AG04450 (cell line): ENCODE measurements around the gene DRG1. TPM values are rescaled to one million over a fixed set of nuclear protein-coding genes. Genes with fewer than 3 reads are reported as not detected.
"Not testable (repeated sequence)": the region's sequence is repeated elsewhere in the genome, so short reads cannot be mapped to it uniquely, and the experiment has no call there.

Experiments used
- CTCF ChIA-PET: fragments of 300-600, 350-600 bp; formaldehyde crosslinking; extraction: SDS; loops from one replicate; lab custom pipeline; 2022; ENCODE audit warnings: antibody characterized with exemption, inconsistent platforms; lab: Charles Lee
- POLR2A ChIA-PET: fragments of 350-600 bp; formaldehyde crosslinking; extraction: SDS; loops from one replicate; lab custom pipeline; 2021; ENCODE audit warnings: antibody characterized with exemption, inconsistent platforms; lab: Yijun Ruan, JAX
- DNase-seq: peaks from one replicate; pipeline ENCODE4 v3.0.0-alpha.2; 2011; ENCODE audit warnings: low read depth, low spot score
- H3K27ac ChIP-seq: one replicate; pipeline ENCODE4 v1.5.1; 2012; ENCODE audit warnings: low read depth, low read length, control low read depth
- H3K27me3 ChIP-seq: one replicate; pipeline ENCODE4 v1.6.0; 2012; ENCODE audit warnings: low read length; ENCODE audit not compliant: control insufficient read depth, insufficient read depth
- H3K4me3 ChIP-seq: 2 replicates; pipeline ENCODE4 v1.5.1; 2011; ENCODE audit warnings: mild to moderate bottlenecking, low read depth, low read length, control low read depth
- H3K9me3 ChIP-seq: 2 replicates; pipeline ENCODE4 v1.5.1; 2012; ENCODE audit warnings: low read length; ENCODE audit not compliant: control insufficient read depth, insufficient read depth
- polyA plus RNA-seq: library from polyadenylated mRNA; depleted of rRNA; stranded (reverse); fragments of >200 nt; gene quantifications from 2 replicates; pipeline ENCODE4 v1.2.3, GENCODE V29; 2011
- TF ChIP-seq, protein P1 (sequence below): IDR thresholded peaks from 2 replicates; pipeline ENCODE4 v1.5.1; 2011; ENCODE audit warnings: low read depth, low read length, control low read depth, inconsistent platforms

DRG1 gene
- polyA plus RNA-seq, 1 experiment, result 108 TPM

DNA sequence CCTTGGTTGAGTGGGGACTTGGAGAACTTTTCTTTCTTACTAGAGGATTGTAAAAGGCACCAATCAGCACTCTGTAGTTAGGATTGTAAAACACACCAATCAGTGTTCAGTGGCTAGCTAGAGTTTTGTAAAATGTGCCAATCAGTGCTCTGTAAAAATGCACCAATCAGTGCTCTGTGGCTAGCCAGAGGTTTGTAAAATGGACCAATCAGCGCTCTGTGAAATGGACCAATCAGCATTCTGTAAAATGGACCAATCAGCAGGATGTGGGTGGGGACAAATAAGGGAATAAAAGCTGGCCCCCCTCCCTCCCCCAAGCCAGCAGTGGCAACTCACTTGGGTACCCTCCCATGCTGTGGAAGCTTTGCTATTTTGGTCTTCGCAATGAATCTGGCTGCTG is 5.5 kb upstream of the DRG1 start:
- H3K9me3 ChIP-seq, result no peaks in the 10 kb centered on the region; the same call in 1 of the 2 replicates
- no peak overlapping the region for H3K4me3 ChIP-seq
- CTCF ChIA-PET, result interaction anchor here (0.6 kb wide), 1 partner anchor 474 kb away, joined by 3 read pairs; no protein-coding TSS in a partner anchor
- H3K27ac ChIP-seq, result no peak overlapping the region
- POLR2A ChIA-PET, result no interaction called here
- TF ChIP-seq, protein P1, sequence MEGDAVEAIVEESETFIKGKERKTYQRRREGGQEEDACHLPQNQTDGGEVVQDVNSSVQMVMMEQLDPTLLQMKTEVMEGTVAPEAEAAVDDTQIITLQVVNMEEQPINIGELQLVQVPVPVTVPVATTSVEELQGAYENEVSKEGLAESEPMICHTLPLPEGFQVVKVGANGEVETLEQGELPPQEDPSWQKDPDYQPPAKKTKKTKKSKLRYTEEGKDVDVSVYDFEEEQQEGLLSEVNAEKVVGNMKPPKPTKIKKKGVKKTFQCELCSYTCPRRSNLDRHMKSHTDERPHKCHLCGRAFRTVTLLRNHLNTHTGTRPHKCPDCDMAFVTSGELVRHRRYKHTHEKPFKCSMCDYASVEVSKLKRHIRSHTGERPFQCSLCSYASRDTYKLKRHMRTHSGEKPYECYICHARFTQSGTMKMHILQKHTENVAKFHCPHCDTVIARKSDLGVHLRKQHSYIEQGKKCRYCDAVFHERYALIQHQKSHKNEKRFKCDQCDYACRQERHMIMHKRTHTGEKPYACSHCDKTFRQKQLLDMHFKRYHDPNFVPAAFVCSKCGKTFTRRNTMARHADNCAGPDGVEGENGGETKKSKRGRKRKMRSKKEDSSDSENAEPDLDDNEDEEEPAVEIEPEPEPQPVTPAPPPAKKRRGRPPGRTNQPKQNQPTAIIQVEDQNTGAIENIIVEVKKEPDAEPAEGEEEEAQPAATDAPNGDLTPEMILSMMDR, result no peak
- no peaks in the 10 kb centered on the region for H3K27me3 ChIP-seq
- DNase-seq, result no peak

DNA sequence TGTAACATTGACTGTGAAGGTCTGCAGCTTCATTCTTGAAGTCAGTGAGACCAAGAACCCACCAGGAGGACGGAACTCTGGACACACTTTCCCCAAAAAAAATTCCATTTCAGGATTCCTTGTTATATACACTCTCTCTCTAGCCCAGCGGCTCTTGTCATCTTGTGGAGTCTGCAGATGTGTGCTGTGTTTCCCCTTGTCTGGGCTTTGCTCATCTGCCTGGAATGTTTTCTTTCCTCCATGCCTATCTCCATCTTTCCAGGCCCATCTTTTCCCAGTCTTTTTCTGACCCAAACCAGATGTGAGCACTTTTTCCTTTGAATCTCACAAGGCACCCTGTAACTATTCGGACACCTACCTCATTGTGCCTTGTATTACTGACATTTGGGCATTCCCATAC is 5.1 kb upstream of the DRG1 start:
- Histone ChIP-seq H3K27me3 (no peaks in the 10 kb centered on the region), H3K27ac (no peak overlapping the region), H3K4me3 (no peak overlapping the region), H3K9me3 (no peaks in the 10 kb centered on the region; the same call in 1 of the 2 replicates)
- POLR2A ChIA-PET, result no interaction called here
- CTCF ChIA-PET, result no interaction called here
- TF ChIP-seq, protein P1, result no peak
- no peak for DNase-seq

DNA sequence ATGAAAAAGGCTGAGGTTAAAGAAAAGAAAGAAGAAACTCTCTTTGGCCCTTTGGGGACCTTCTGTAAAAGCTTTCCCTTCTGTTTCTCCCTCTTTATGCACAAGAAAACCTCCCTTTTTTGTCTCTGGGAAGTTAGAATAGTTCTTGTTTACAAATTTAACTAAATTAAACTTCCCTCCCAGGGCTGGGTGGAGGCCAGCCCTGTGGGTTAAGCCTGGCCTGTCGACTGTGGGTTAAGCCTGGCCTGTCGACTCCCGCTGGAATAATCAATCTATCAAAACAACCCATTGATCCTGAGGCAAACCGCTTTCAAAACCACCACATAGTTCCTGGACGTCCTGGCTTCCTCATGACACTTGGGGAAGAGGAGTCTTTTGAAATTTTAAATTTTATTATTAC is 1.2 kb upstream of the DRG1 start:
- ChIA-PET POLR2A (interaction anchor here (0.6 kb wide), 1 partner anchor 152 kb away, joined by 3 read pairs; no protein-coding TSS in a partner anchor), CTCF (interaction anchor here (1.1 kb wide), 1 partner anchor 85 kb away, joined by 3 read pairs; no protein-coding TSS in a partner anchor)
- Histone ChIP-seq H3K9me3 (no peaks in the 10 kb centered on the region; the same call in 1 of the 2 replicates), H3K27me3 (no peaks in the 10 kb centered on the region), H3K4me3 (no peak overlapping the region), H3K27ac (no peak overlapping the region)
- DNase-seq, result no peak
- TF ChIP-seq, protein P1, result no peak

DNA sequence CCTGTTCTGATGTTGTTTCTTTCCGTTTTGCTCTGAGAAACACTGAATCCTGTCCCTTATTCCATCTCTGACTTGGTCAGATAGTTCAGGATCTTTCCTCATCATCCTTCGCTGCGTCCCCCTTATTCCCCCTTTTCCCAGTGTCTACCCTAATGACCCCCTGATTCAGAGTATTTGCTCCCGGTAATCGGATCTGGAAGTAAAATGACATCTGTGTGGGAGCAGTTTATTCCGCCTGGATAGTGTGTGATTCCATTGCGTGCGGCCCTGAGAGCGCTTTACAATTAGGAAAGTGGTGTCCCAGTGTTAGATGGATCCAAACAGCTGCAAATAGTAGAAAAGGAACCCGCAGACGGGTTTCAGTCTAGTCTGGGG is 606 bp downstream of the DRG1 start:
- Histone ChIP-seq H3K27me3 (no peaks in the 10 kb centered on the region), H3K27ac (peak overlapping the region; percentile 68), H3K4me3 (peak overlapping the region; percentile 97), H3K9me3 (no peaks in the 10 kb centered on the region)
- CTCF ChIA-PET, result no interaction called here
- POLR2A ChIA-PET, result interaction anchor here (0.5 kb wide), 1 partner anchor 17 kb away, joined by 4 read pairs; no protein-coding TSS in a partner anchor
- no peak for DNase-seq
- TF ChIP-seq, protein P1, result no peak

DNA sequence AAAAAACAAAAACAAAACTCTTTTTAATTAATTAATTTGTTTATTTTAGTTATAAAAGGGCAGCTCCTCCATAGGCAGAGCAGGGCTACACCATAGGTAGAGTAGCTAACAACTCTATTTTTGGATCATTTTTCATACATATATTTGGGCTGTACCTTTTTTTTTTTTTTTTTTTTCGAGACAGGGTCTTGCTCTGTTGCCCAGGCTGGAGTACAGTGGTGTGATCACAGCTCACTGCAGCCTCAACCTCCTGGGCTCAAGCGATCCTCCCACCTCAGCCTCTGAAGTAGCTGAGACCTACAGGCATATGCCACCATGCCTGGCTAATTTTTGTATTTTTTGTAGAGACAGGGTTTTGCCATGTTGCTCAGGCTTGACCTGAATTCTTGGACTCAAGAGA is 2.9 kb downstream of the DRG1 start:
- H3K4me3 ChIP-seq, H3K9me3 ChIP-seq, H3K27me3 ChIP-seq, DNase-seq, H3K27ac ChIP-seq, CTCF ChIA-PET: not testable (repeated sequence)
- POLR2A ChIA-PET, result interaction anchor here (0.7 kb wide), 1 partner anchor 1892 kb away, joined by 5 read pairs; no protein-coding TSS in a partner anchor
